ENCODE data around the gene PHACTR3.

The PHACTR3 gene

GRCh38 chr20:59804347-59804746, 200.0 kb downstream of the PHACTR3 start:
- no peak overlapping the region for H3K4me3 ChIP-seq (ENCODE audit: low read depth, low read length)
- TF ChIP-seq CTCF (IDR thresholded peaks at IDR 0.05; ENCODE audit: insufficient read depth, low read depth, low read length, missing control alignments) = no peak
- DNase-seq (ENCODE audit: low read depth) = no peak

GRCh38 chr20:59804871-59805665, 200.7 kb downstream of the PHACTR3 start:
- no peak for DNase-seq (ENCODE audit: low read depth)
- H3K4me3 ChIP-seq (ENCODE audit: low read depth, low read length) = no peak overlapping the region
- no peak for TF ChIP-seq CTCF (IDR thresholded peaks at IDR 0.05; ENCODE audit: insufficient read depth, low read depth, low read length, missing control alignments)

- no peak for TF ChIP-seq CTCF (IDR thresholded peaks at IDR 0.05; ENCODE audit: insufficient read depth, low read depth, low read length, missing control alignments)
- no peak overlapping the region for H3K4me3 ChIP-seq (ENCODE audit: low read depth, low read length)
- no peak for DNase-seq (ENCODE audit: low read depth)
Measured at GRCh38 chr20:59805786-59806577, 201.6 kb downstream of the PHACTR3 start.

- no peak for TF ChIP-seq CTCF (IDR thresholded peaks at IDR 0.05; ENCODE audit: insufficient read depth, low read depth, low read length, missing control alignments)
- DNase-seq (ENCODE audit: low read depth) = no peak
- H3K4me3 ChIP-seq (ENCODE audit: low read depth, low read length) = no peak overlapping the region
Measured at GRCh38 chr20:59806578-59806975, 202.2 kb downstream of the PHACTR3 start.

GRCh38 chr20:59807909-59808728, 203.8 kb downstream of the PHACTR3 start:
- H3K4me3 ChIP-seq (ENCODE audit: low read depth, low read length) = no peak overlapping the region
- DNase-seq (ENCODE audit: low read depth) = no peak
- no peak for TF ChIP-seq CTCF (IDR thresholded peaks at IDR 0.05; ENCODE audit: insufficient read depth, low read depth, low read length, missing control alignments)

- no peak for TF ChIP-seq CTCF (IDR thresholded peaks at IDR 0.05; ENCODE audit: insufficient read depth, low read depth, low read length, missing control alignments)
- H3K4me3 ChIP-seq (ENCODE audit: low read depth, low read length) = no peak overlapping the region
- DNase-seq (ENCODE audit: low read depth) = no peak
Measured at GRCh38 chr20:59808729-59809381, 204.5 kb downstream of the PHACTR3 start.
